Fibroblast of villous mesenchyme (primary cell): ENCODE results near the gene SARDH. TPM values are rescaled to one million over a fixed set of nuclear protein-coding genes. Genes with fewer than 3 reads are reported as not detected.

ENCODE experiments used
- DNase-seq: peaks from one replicate; pipeline ENCODE4 v3.0.0-alpha.2; 2010; ENCODE audit warnings: low read depth
- H3K4me3 ChIP-seq: 2 replicates; pipeline ENCODE4 v1.5.1; 2011; ENCODE audit warnings: low read depth, mild to moderate bottlenecking, low read length
- CTCF ChIP-seq: IDR thresholded peaks from 2 replicates; pipeline ENCODE4 v1.5.1; 2012; ENCODE audit warnings: low read depth, mild to moderate bottlenecking, low read length; ENCODE audit not compliant: insufficient read depth
- total RNA-seq: library from RNA; depleted of rRNA; stranded (reverse); fragments of >200 nt; gene quantifications from 2 replicates; pipeline ENCODE4 v1.2.3, GENCODE V29; 2012

Gene SARDH
- total RNA-seq, 1 donor, result 6.0 TPM

DNA sequence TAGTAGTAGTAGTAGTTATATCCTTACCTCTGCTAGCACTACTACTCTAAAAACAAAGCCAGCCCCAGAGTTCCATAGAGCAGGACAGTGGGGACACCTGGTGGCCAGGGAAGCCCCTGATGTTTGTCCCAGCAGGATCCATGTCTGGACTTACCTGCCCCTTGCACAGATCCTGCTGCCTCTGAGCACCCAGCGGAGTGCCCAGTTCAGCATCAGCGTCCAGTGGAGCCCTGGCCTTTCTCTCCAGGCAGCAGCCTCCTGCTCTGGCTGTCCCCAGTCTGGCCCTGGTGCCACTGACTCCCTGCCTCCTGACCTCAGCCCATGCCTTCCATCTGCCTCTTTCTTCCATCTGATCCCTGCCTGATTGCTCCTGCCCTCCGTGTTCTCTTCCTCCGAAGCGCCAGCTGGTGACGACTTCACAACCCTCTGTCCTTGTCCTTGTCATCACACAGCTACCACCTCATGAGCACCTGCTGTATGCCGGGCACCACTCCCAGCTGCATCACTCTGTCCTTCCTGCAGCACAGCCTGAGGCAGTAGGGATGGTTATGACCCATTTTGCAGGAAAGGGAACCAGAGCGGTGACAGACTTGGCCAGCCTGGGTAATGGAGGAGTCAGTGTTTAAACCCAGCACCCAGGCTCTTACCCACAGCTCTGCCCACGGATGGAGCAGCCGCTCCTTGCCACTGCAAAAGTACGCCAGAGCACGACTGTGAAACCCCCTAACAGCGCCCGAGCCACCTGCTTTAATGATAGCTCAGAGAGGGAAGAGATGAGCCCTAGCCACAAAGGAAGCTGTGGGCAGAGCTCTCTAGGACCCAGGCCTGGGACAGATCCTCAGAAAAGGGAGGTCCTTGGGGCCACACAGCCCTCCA is 11.5 kb downstream of the SARDH start:
- no peak overlapping the region for H3K4me3 ChIP-seq
- TF ChIP-seq CTCF, result peak; percentile 71
- peak; percentile 57 for DNase-seq

- DNase-seq, result no peak
- H3K4me3 ChIP-seq, result no peak overlapping the region
- TF ChIP-seq CTCF, result no peak
Measured at GRCh38 chr9:133725886-133726285, 12.3 kb downstream of the SARDH start.

DNA sequence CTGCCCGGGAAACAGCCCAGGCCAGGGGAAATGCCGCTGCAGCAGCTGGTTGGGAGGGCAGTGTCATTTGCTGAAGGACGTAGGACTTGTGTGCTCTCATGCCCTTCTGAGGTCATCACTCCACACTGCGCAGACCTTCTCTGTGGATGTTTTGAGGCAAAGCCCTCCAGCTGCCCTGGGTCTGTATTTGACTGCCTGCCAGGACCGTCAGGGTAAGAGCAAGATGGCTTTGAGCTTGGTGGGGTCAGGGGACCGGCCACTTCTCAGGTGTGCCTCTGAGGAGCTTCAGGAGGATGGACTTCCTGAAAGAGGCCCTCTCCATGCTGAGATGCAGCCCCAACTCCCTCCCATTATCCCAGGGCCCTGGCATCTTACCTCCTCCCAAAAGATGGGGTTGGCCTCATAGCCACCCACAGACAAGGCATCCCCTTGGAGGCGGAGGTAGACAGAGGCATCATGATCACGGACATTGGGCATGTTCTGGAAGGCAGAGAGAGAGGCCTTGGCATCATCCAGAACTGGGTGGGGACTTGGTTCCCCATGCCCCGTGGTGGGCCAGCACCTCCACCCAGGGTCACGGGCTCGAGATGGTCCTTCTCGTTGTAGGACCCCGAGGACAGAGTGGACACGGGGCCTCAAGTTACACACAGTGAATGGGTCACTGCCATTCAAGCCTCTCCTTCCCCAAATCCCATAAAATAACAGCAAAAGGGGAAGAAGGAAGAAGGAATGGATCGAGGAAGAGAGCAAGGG is 19.4 kb downstream of the SARDH start:
- no peak for TF ChIP-seq CTCF
- DNase-seq, result no peak
- no peak overlapping the region for H3K4me3 ChIP-seq

GRCh38 chr9:133717113-133718031 is 20.8 kb downstream of the SARDH start:
- no peak for TF ChIP-seq CTCF
- DNase-seq, result no peak
- no peak overlapping the region for H3K4me3 ChIP-seq

GRCh38 chr9:133716564-133717112 is 21.5 kb downstream of the SARDH start:
- DNase-seq, result no peak

More at GRCh38 chr9:133716564-133717112, 21.5 kb downstream of the SARDH start:
- H3K4me3 ChIP-seq, result no peak overlapping the region
- no peak for TF ChIP-seq CTCF
